Type B pancreatic cell (in vitro differentiated cells): ENCODE data around the gene EMC1. TPM values are rescaled to one million over a fixed set of nuclear protein-coding genes. Genes with fewer than 3 reads are reported as not detected.
"Not testable (repeated sequence)": the region's sequence is repeated elsewhere in the genome, so short reads cannot be mapped to it uniquely, and the experiment has no call there.

ENCODE experiments used
- DNase-seq: peaks from one replicate; pipeline ENCODE4 v3.0.0; 2021; ENCODE audit warnings: mixed read lengths; ENCODE audit not compliant: unreplicated experiment; ENCODE audit errors: extremely low spot score
- H3K27ac Mint-ChIP-seq: 2 replicates; pipeline ENCODE4 v1.8.0; 2021; ENCODE audit warnings: mild to moderate bottlenecking, mixed read lengths
- H3K27me3 Mint-ChIP-seq: 2 replicates; pipeline ENCODE4 v1.8.0; 2021; ENCODE audit warnings: mixed read lengths
- H3K36me3 Mint-ChIP-seq: 2 replicates; pipeline ENCODE4 v1.8.0; 2021; ENCODE audit warnings: mixed read lengths
- H3K4me1 Mint-ChIP-seq: one replicate; pipeline ENCODE4 v1.8.0; 2021; ENCODE audit warnings: mixed read lengths; ENCODE audit not compliant: unreplicated experiment
- H3K4me3 Mint-ChIP-seq: 2 replicates; pipeline ENCODE4 v1.8.0; 2021; ENCODE audit warnings: mild to moderate bottlenecking, mixed read lengths
- H3K9me3 Mint-ChIP-seq: 2 replicates; pipeline ENCODE4 v1.8.0; 2021; ENCODE audit warnings: mixed read lengths
- CTCF ChIP-seq: fragments of 200-600 bp; sonication (generic); conservative IDR thresholded peaks from 2 replicates; pipeline ENCODE4 v1.5.0; 2021; ENCODE audit warnings: antibody characterized with exemption, mild to moderate bottlenecking
- total RNA-seq: library from RNA; stranded (reverse); gene quantifications from 2 replicates; pipeline ENCODE4 v1.2.1, GENCODE V29; 2021; ENCODE audit warnings: low replicate concordance

EMC1 gene
- total RNA-seq, 1 donor from 2014 or later = 60.1 TPM

- no peak for TF ChIP-seq CTCF
- H3K27me3 Mint-ChIP-seq = no peaks in the 10 kb centered on the region
These were observed 22.0 kb upstream of the EMC1 start for GRCh38 chr1:19273106-19273843.

DNA sequence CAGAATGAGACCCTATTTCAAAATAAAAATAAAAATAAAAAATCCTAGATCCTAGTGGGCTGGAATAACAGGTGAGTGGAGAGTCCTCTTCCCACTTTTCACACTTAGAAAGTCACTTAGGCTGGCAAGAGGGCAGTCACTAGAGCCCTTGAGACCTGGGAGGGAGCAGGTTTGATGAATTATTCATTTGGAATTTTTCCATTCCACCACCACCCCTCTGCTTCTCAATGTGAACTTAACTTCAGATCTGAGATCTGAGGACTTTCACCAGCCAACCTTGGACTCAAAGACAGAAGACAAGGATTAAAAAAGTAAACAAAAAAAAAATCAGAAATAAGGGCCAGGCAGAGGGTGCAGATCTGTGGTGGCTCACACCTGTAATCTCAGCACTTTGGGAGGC, 20.7 kb upstream of the EMC1 start:
- H3K4me3 Mint-ChIP-seq = no peak overlapping the region
- no peaks in the 10 kb centered on the region for H3K36me3 Mint-ChIP-seq
- no peaks in the 10 kb centered on the region for H3K27me3 Mint-ChIP-seq
- DNase-seq = no peak
- no peaks in the 10 kb centered on the region for H3K9me3 Mint-ChIP-seq
- H3K27ac Mint-ChIP-seq = no peak overlapping the region
- no peaks in the 10 kb centered on the region for H3K4me1 Mint-ChIP-seq
- TF ChIP-seq CTCF = no peak

More at GRCh38 chr1:19273106-19273843, 22.0 kb upstream of the EMC1 start:
- no peaks in the 10 kb centered on the region for H3K9me3 Mint-ChIP-seq
- no peak for DNase-seq
- no peaks in the 10 kb centered on the region for H3K4me1 Mint-ChIP-seq
- no peak overlapping the region for H3K27ac Mint-ChIP-seq
- H3K4me3 Mint-ChIP-seq = no peak overlapping the region
- H3K36me3 Mint-ChIP-seq = no peaks in the 10 kb centered on the region

DNA sequence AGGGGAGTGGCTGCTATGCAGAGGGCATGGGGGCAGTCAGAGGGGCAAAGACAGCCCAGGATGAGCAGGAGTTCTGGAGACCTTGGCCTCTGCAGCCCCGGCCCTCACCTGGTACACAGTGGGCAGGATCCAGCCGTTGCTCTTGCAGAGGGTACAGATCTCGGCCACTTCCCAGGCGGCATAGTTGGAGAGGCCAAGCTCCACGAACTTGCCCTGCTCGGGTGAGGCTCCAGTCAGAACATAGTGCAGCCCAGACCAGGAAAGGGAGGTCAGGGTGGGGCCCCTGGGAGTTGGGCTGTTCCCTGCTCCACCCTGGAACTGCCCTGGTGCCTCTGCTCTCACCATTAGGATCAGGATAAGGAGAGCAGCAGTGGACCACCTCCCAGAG, 19.0 kb upstream of the EMC1 start:
- not testable (repeated sequence) for DNase-seq, H3K4me3 Mint-ChIP-seq, H3K27me3 Mint-ChIP-seq, H3K27ac Mint-ChIP-seq, H3K9me3 Mint-ChIP-seq, H3K4me1 Mint-ChIP-seq, H3K36me3 Mint-ChIP-seq

DNA sequence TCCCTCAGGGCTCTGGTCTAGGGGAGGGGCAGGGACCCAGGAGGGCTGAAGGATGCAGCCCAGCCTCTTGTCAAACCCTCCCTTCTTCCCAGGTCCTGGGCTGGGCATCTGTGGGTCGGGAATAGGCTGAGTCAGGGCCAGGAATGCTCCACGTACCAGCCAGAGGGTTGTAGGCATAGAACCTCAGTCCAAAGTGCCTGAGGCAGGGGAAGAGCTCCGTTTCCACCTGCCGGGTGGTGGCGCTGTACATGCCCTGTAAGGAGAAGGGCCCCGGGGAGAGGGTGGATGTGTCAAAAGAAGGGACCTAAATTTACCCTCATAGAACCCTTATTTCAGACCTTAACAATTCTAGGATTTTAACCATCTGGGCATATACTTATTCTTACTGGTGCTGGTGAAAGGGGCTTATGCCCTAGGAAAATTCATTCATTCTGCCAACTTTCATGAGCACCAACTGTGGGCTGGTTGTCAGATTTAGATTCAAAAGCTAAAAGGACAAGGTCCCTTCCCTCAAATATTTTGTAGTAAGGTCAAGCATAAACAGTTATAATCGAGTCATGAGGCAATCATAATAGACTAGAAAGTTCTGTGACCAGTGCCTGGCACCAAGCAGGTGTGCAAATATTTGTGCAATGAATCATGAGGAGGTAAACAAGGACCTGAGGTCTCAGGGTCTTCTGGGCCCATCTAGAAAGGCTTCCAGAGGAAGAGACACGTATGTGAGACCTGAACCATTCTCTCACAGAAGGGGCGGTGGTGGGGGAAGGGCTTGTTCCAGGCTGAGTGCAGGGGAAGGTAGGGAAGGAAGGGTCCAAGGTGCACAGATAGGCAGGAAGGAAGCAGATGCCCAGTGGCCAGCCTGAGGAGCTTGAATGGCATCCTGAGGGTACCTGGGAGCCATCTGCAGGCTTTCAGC, 18.4 kb upstream of the EMC1 start:
- not testable (repeated sequence) for H3K27me3 Mint-ChIP-seq, H3K27ac Mint-ChIP-seq, H3K4me1 Mint-ChIP-seq, H3K4me3 Mint-ChIP-seq, DNase-seq, H3K9me3 Mint-ChIP-seq, H3K36me3 Mint-ChIP-seq

- DNase-seq = no peak
- Mint-ChIP-seq H3K27me3 (no peaks in the 10 kb centered on the region), H3K9me3 (no peaks in the 10 kb centered on the region), H3K36me3 (no peaks in the 10 kb centered on the region), H3K4me3 (no peak overlapping the region), H3K27ac (no peak overlapping the region), H3K4me1 (no peaks in the 10 kb centered on the region)
- no peak for TF ChIP-seq CTCF
These were observed 17.1 kb upstream of the EMC1 start for GRCh38 chr1:19268445-19268844.

DNA sequence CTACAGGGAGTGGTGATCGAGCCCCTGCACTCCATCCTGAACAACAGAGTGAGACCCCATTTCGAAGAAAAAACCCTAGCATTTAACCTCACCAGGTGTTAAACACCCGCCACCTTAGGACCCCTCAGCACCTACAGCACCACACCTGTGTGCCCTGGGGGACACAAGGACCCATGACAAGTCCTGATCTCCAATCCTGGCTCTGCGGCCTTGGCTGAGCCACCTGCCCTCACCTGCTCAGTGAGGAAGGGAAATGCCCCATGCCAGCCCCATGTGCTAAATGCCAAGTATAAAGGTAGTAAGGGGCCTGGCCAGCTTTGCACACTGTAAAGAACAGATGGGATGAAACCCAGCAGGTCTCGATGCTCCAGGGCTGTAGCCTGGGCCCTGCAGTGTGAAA, 11.4 kb upstream of the EMC1 start:
- Mint-ChIP-seq H3K9me3 (no peaks in the 10 kb centered on the region), H3K4me3 (no peak overlapping the region), H3K4me1 (no peaks in the 10 kb centered on the region), H3K36me3 (no peaks in the 10 kb centered on the region), H3K27ac (no peak overlapping the region), H3K27me3 (no peaks in the 10 kb centered on the region)
- no peak for DNase-seq
- TF ChIP-seq CTCF = no peak
